ENCODE results near the gene HEXA.
"Not testable (repeated sequence)": the region's sequence is repeated elsewhere in the genome, so short reads cannot be mapped to it uniquely, and the experiment has no call there.

GRCh38 chr15:72413337-72413736 is 37.5 kb upstream of the HEXA start:
- TF ChIP-seq EZH2 (IDR thresholded peaks at IDR 0.05); FOXP2 (optimal IDR thresholded peaks at IDR 0.05; ENCODE audit: control extremely low read depth, extremely low read length, insufficient read depth); POLR2AphosphoS5 (IDR thresholded peaks at IDR 0.05; ENCODE audit: borderline replicate concordance, low read depth, low read length): not testable (repeated sequence)

All from SK-N-MC (cell line).